Measurements from ENCODE around the gene TCIRG1. TPM values are rescaled to one million over a fixed set of nuclear protein-coding genes. Genes with fewer than 3 reads are reported as not detected.

Gene TCIRG1
- polyA plus RNA-seq, 1 donor from 2014 or later, result 46.0 TPM

GRCh38 chr11:68044898-68045351 lies 6.1 kb downstream of the TCIRG1 start:
- Mint-ChIP-seq H3K36me3 (no peaks in the 10 kb centered on the region), H3K4me3 (no peak overlapping the region), H3K27ac (no peak overlapping the region), H3K27me3 (no peaks in the 10 kb centered on the region), H3K4me1 (peaks cover 1 to 3% (median 2%) of the 10 kb centered on the region in 3 donors), H3K9me3 (no peaks in the 10 kb centered on the region)

- Mint-ChIP-seq H3K9me3 (no peaks in the 10 kb centered on the region), H3K27me3 (no peaks in the 10 kb centered on the region), H3K4me3 (no peak overlapping the region), H3K4me1 (no peaks in the 10 kb centered on the region), H3K36me3 (no peaks in the 10 kb centered on the region), H3K27ac (peak overlapping the region in 1 of 3 donors; percentile 27)
These were observed 8.8 kb downstream of the TCIRG1 start for GRCh38 chr11:68047437-68048290.

DNA sequence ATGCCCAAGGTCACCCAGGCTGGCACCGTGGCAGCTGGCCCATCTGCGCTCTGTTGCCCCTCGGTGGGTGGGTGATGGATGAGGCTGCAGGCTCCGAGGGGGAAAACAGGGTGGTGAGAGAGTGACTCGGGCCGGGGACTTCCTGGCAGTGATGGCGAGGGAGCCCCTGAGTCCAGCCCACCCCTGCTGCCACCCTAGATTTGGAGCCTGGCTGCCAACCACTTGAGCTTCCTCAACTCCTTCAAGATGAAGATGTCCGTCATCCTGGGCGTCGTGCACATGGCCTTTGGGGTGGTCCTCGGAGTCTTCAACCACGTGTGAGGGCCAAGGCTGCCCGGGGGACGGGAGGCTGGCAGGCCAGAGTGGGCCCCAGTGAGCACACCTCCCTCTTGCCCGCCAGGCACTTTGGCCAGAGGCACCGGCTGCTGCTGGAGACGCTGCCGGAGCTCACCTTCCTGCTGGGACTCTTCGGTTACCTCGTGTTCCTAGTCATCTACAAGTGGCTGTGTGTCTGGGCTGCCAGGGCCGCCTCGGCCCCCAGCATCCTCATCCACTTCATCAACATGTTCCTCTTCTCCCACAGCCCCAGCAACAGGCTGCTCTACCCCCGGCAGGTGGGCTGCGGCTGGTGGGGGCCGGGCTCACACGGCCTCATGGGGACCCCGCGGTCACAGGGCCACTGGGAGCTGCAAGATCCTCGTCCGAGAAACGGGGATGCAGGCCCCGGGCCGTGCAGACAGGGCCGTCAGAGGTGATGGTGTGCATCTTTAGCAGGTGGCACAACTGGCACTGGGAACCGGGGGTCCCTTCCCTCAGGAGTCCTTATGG lies 10.1 kb downstream of the TCIRG1 start:
- Mint-ChIP-seq H3K9me3 (no peaks in the 10 kb centered on the region), H3K27ac (no peak overlapping the region), H3K36me3 (no peaks in the 10 kb centered on the region), H3K4me3 (no peak overlapping the region), H3K4me1 (peaks cover 0 to 1% (median 0%) of the 10 kb centered on the region in 3 donors), H3K27me3 (no peaks in the 10 kb centered on the region)

- Mint-ChIP-seq H3K27ac (no peak overlapping the region), H3K4me1 (peaks cover 0 to 3% (median 0%) of the 10 kb centered on the region in 3 donors), H3K9me3 (no peaks in the 10 kb centered on the region), H3K36me3 (no peaks in the 10 kb centered on the region), H3K4me3 (no peak overlapping the region), H3K27me3 (no peaks in the 10 kb centered on the region)
These were observed 10.9 kb downstream of the TCIRG1 start for GRCh38 chr11:68049509-68050370.

DNA sequence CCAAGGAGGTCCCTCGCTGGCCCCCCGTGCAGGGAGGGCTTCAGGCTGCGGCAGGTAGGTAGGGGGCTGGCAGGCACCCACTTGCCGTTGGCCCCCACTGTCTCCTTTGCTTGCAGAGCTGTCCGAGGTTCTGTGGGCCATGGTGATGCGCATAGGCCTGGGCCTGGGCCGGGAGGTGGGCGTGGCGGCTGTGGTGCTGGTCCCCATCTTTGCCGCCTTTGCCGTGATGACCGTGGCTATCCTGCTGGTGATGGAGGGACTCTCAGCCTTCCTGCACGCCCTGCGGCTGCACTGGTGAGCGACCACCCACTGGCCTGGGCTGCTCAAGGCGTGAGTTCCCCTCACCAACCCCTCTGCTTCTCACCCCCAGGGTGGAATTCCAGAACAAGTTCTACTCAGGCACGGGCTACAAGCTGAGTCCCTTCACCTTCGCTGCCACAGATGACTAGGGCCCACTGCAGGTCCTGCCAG lies 11.6 kb downstream of the TCIRG1 start:
- Mint-ChIP-seq H3K36me3 (no peaks in the 10 kb centered on the region), H3K27ac (no peak overlapping the region)

GRCh38 chr11:68051191-68052136 lies 12.6 kb downstream of the TCIRG1 start:
- H3K9me3 Mint-ChIP-seq, result no peaks in the 10 kb centered on the region
- no peaks in the 10 kb centered on the region for H3K27me3 Mint-ChIP-seq
- H3K4me3 Mint-ChIP-seq, result no peak overlapping the region
- H3K4me1 Mint-ChIP-seq, result peaks cover 0 to 3% (median 0%) of the 10 kb centered on the region in 3 donors
- no peaks in the 10 kb centered on the region for H3K36me3 Mint-ChIP-seq
- peak overlapping the region in 1 of 3 donors; percentile 85 for H3K27ac Mint-ChIP-seq

More for the DNA sequence above, 11.6 kb downstream of the TCIRG1 start:
- Mint-ChIP-seq H3K4me1 (peaks cover 0 to 3% (median 0%) of the 10 kb centered on the region in 3 donors), H3K4me3 (no peak overlapping the region), H3K27me3 (no peaks in the 10 kb centered on the region), H3K9me3 (no peaks in the 10 kb centered on the region)

- no peaks in the 10 kb centered on the region for H3K36me3 Mint-ChIP-seq
- peak overlapping the region in 2 of 3 donors; percentile 85 to 90 for H3K27ac Mint-ChIP-seq
- H3K4me1 Mint-ChIP-seq, result peaks cover 0 to 3% (median 0%) of the 10 kb centered on the region in 3 donors
- no peak overlapping the region for H3K4me3 Mint-ChIP-seq
- H3K9me3 Mint-ChIP-seq, result no peaks in the 10 kb centered on the region
- no peaks in the 10 kb centered on the region for H3K27me3 Mint-ChIP-seq
These were observed 13.5 kb downstream of the TCIRG1 start for GRCh38 chr11:68052137-68052873.

GRCh38 chr11:68053117-68053516 lies 14.3 kb downstream of the TCIRG1 start:
- Mint-ChIP-seq H3K4me1 (peaks cover 0 to 3% (median 0%) of the 10 kb centered on the region in 3 donors), H3K27ac (peak overlapping the region in 1 of 3 donors; percentile 85), H3K36me3 (no peaks in the 10 kb centered on the region), H3K27me3 (no peaks in the 10 kb centered on the region), H3K4me3 (no peak overlapping the region), H3K9me3 (no peaks in the 10 kb centered on the region)

DNA sequence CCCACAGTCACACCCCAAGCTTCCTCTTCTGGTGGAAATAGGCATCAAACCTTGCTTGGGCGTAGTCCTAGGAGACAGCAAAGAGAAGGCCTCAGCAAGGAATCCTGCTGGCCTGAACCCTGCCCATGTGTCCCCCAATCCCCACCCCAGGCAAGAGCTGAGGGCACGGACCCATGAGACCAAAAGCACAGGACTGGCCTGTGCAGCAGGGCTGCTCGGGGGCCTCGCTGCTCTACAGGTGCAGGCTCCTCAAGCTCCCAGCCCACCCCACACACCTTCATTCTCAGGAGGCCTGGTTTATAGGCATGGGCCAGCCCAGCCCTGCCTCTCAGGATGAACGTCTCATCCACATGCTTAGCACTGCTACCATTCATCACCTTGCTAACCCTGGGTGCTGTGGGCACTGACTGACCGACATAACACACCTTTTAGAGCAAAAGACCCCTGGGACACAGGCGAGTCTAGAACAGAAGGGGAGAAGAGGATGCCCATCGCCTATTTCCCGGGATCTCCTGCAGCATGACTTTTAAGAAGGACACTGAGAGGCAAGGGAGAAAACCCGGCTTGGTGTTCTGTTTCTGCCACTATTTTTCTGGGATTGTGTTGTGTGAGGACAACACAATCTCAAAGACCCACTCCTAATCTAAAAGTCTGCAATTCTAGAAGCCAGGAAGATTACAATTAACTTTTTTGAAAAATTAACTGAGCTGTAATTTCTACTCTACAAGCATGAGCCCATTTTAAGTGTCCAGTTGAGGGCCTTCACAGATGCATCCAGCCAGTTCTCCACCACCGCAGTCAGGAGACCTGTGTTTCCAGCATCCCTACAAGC lies 15.4 kb downstream of the TCIRG1 start:
- no peak overlapping the region for H3K27ac Mint-ChIP-seq
- no peaks in the 10 kb centered on the region for H3K9me3 Mint-ChIP-seq
- peaks cover 0 to 3% (median 0%) of the 10 kb centered on the region in 3 donors for H3K4me1 Mint-ChIP-seq
- H3K36me3 Mint-ChIP-seq, result no peaks in the 10 kb centered on the region
- H3K4me3 Mint-ChIP-seq, result no peak overlapping the region
- H3K27me3 Mint-ChIP-seq, result no peaks in the 10 kb centered on the region

- no peaks in the 10 kb centered on the region for H3K9me3 Mint-ChIP-seq
- peaks cover 0 to 3% (median 0%) of the 10 kb centered on the region in 3 donors for H3K4me1 Mint-ChIP-seq
- H3K27ac Mint-ChIP-seq, result no peak overlapping the region
- no peak overlapping the region for H3K4me3 Mint-ChIP-seq
- no peaks in the 10 kb centered on the region for H3K27me3 Mint-ChIP-seq
- H3K36me3 Mint-ChIP-seq, result peaks cover 1% of the 10 kb centered on the region
These were observed 17.8 kb downstream of the TCIRG1 start for GRCh38 chr11:68056317-68057285.

GRCh38 chr11:68057807-68058206 lies 19.0 kb downstream of the TCIRG1 start:
- Mint-ChIP-seq H3K27me3 (no peaks in the 10 kb centered on the region), H3K4me1 (peaks cover 0 to 2% (median 0%) of the 10 kb centered on the region in 3 donors), H3K9me3 (no peaks in the 10 kb centered on the region), H3K36me3 (peaks cover 1% of the 10 kb centered on the region), H3K4me3 (no peak overlapping the region), H3K27ac (no peak overlapping the region)
